AG09309 (cell line): ENCODE data around the gene FNDC3B.

Source experiments
- DNase-seq: peaks from one replicate; pipeline ENCODE4 v3.0.0-alpha.2; 2010; ENCODE audit warnings: low read depth
- H3K4me3 ChIP-seq: 2 replicates; pipeline ENCODE4 v1.5.1; 2011; ENCODE audit warnings: mild to moderate bottlenecking, low read depth, low read length, moderate library complexity; ENCODE audit not compliant: control insufficient read depth
- TF ChIP-seq, protein P1 (sequence below): IDR thresholded peaks from 2 replicates; pipeline ENCODE4 v1.5.1; 2011; ENCODE audit warnings: mild to moderate bottlenecking, low read depth, low read length, inconsistent platforms; ENCODE audit not compliant: insufficient read depth, control insufficient read depth; ENCODE audit errors: missing control alignments

The FNDC3B gene

GRCh38 chr3:172356427-172356826, 317.0 kb downstream of the FNDC3B start:
- TF ChIP-seq, protein P1, sequence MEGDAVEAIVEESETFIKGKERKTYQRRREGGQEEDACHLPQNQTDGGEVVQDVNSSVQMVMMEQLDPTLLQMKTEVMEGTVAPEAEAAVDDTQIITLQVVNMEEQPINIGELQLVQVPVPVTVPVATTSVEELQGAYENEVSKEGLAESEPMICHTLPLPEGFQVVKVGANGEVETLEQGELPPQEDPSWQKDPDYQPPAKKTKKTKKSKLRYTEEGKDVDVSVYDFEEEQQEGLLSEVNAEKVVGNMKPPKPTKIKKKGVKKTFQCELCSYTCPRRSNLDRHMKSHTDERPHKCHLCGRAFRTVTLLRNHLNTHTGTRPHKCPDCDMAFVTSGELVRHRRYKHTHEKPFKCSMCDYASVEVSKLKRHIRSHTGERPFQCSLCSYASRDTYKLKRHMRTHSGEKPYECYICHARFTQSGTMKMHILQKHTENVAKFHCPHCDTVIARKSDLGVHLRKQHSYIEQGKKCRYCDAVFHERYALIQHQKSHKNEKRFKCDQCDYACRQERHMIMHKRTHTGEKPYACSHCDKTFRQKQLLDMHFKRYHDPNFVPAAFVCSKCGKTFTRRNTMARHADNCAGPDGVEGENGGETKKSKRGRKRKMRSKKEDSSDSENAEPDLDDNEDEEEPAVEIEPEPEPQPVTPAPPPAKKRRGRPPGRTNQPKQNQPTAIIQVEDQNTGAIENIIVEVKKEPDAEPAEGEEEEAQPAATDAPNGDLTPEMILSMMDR = no peak
- no peak overlapping the region for H3K4me3 ChIP-seq
- no peak for DNase-seq

DNA sequence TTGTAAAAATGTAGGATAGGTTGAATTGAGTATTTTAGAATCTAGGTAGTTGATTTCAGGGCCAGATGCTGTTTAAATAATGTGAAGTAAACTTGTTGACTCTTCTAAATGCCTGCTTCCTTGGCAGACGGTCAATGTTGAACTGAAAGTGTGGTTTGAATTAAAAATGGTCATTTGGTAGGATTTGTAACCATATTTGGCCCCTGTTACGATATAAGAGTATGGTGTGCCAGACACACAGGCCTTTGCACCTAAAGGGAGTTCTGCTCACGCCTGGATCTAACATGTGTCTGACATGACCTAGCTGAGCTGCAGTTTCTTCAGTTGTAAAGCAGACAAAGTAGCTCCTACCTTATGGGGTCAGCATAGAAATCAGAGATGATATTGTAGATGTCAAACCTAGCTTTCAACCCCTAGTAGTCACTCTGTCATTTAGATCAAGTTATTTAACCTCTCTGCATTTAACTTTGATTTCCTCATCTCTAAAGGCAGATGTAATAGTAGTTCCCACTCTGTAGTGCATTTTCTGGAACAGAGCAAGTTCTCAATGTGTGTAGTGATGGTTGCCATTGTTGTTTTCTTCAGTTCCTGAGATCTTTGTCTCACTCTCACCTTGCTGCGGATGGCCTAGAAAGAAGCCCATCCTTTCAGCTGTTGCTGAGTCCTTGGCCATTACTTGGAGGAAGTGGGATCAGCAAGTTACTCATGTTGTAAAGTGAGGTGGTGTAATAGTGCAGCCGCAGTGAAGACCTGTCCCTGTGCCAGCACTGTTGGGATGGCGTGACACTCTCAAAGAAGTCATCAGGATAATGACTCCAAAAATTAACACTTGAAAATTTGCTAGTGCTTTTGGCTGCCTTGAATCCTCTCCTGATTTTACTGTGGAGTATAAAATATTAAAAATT, 318.7 kb downstream of the FNDC3B start:
- no peak overlapping the region for H3K4me3 ChIP-seq
- DNase-seq = peak; percentile 16
- TF ChIP-seq, protein P1 = no peak

DNA sequence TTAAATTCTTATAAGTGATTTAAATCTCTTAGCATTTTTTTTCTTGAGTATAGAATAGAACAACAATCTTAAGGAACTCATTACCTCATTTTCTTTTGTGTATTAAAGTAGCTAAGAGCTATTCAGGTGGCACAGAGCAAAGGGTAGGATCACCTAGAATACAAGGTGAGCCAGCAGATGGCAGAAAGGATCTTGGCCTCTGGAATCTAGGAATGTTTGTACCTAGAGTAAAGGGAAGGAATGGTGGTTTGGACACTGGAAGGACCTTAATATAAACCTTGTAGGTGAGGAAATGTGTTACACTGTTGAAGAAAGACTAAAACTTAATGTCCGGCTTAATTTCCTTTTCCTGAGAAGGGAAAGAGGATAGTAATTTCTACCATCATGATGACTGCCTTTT, 319.9 kb downstream of the FNDC3B start:
- H3K4me3 ChIP-seq = no peak overlapping the region
- DNase-seq = no peak
- TF ChIP-seq, protein P1 = no peak

GRCh38 chr3:172359996-172360395, 320.6 kb downstream of the FNDC3B start:
- H3K4me3 ChIP-seq = no peak overlapping the region
- no peak for DNase-seq
- TF ChIP-seq, protein P1 = no peak

GRCh38 chr3:172362583-172362982, 323.2 kb downstream of the FNDC3B start:
- H3K4me3 ChIP-seq = no peak overlapping the region
- TF ChIP-seq, protein P1 = no peak
- DNase-seq = no peak

- H3K4me3 ChIP-seq = no peak overlapping the region
Measured at GRCh38 chr3:172364374-172365027, 325.1 kb downstream of the FNDC3B start.

More at GRCh38 chr3:172364374-172365027, 325.1 kb downstream of the FNDC3B start:
- DNase-seq = no peak
- TF ChIP-seq, protein P1 = no peak
